GM12878 (cell line): Measurements from ENCODE around the gene MBTPS2. TPM values are rescaled to one million over a fixed set of nuclear protein-coding genes. Genes with fewer than 3 reads are reported as not detected.

Experiments
- BMI1 ChIP-seq: fragments of 450-650 bp; IDR thresholded peaks from 2 replicates; pipeline ENCODE4 v1.6.1; 2016; ENCODE audit warnings: mild to moderate bottlenecking, moderate library complexity, borderline replicate concordance
- CBFB ChIP-seq: IDR thresholded peaks from 2 replicates; pipeline ENCODE4 v1.6.1; 2016; ENCODE audit warnings: antibody characterized with exemption, low read depth
- CREB1 ChIP-seq: IDR thresholded peaks from 2 replicates; pipeline ENCODE4 v1.6.1; 2012; ENCODE audit warnings: low read depth, mild to moderate bottlenecking, inconsistent platforms
- E2F8 ChIP-seq: fragments of 450-650 bp; IDR thresholded peaks from 2 replicates; pipeline ENCODE4 v1.6.1; 2018; ENCODE audit warnings: mild to moderate bottlenecking, low read depth, moderate library complexity; ENCODE audit not compliant: partially characterized antibody
- EED ChIP-seq: sonication (generic); IDR thresholded peaks from 2 replicates; pipeline ENCODE4 v1.6.1; 2016; ENCODE audit warnings: antibody characterized with exemption, low read depth
- HCFC1 ChIP-seq: fragments of 150-350 bp; IDR thresholded peaks from 2 replicates; pipeline ENCODE4 v1.6.1; 2014; ENCODE audit warnings: low read length
- HSF1 ChIP-seq: fragments of 150-350 bp; IDR thresholded peaks from 2 replicates; pipeline ENCODE4 v1.6.1; 2014; ENCODE audit warnings: mild to moderate bottlenecking, low read depth, low read length
- JUNB ChIP-seq: IDR thresholded peaks from 2 replicates; pipeline ENCODE4 v1.6.1; 2016; ENCODE audit warnings: antibody characterized with exemption, mild to moderate bottlenecking
- MEF2B ChIP-seq: fragments of 450-650 bp; IDR thresholded peaks from 2 replicates; pipeline ENCODE4 v1.6.1; 2018; ENCODE audit warnings: mild to moderate bottlenecking, moderate library complexity; ENCODE audit not compliant: partially characterized antibody, poor library complexity, severe bottlenecking
- PML ChIP-seq: IDR thresholded peaks from 2 replicates; pipeline ENCODE4 v1.6.1; 2012; ENCODE audit warnings: low read length, inconsistent platforms
- RELB ChIP-seq: fragments of 450-650 bp; IDR thresholded peaks from 2 replicates; pipeline ENCODE4 v1.6.1; 2017; ENCODE audit warnings: low read depth, mild to moderate bottlenecking, moderate library complexity
- SREBF2 ChIP-seq: IDR thresholded peaks from 2 replicates; pipeline ENCODE4 v1.6.1; 2012; ENCODE audit warnings: mild to moderate bottlenecking, low read length
- TCF12 ChIP-seq: IDR thresholded peaks from 2 replicates; pipeline ENCODE4 v1.6.1; 2011; ENCODE audit warnings: low read depth, mild to moderate bottlenecking, low read length
- USF1 ChIP-seq: IDR thresholded peaks from 2 replicates; pipeline ENCODE4 v1.6.1; 2011; ENCODE audit warnings: borderline replicate concordance, low read depth, mild to moderate bottlenecking, moderate library complexity, mixed read lengths, low read length; ENCODE audit not compliant: insufficient read depth; ENCODE audit errors: extremely low read length
- WRNIP1 ChIP-seq: IDR thresholded peaks from 2 replicates; pipeline ENCODE4 v1.6.1; 2011; ENCODE audit warnings: low read depth, low read length, improper control_type of control experiment, borderline replicate concordance
- polyA plus RNA-seq, 11 experiments: library from polyadenylated mRNA; depleted of rRNA in 4 of 11; unstranded in 6 of 11; stranded (reverse) in 5 of 11; fragments of >200 nt; fragmentation: Nextera tagmentation in 4 of 11; fragmentation: Illumina TruSeq in 1 of 11; extraction: Ambion mirVana in 4 of 11; extraction: Trizol in 1 of 11; gene quantifications; 1 replicate in 1 of 11; 2 replicates in 10 of 11; pipeline versions ENCODE4 v1.2.1 to v1.2.3, GENCODE V29; 2011 to 2016; ENCODE audit warnings: inconsistent platforms in 2 of 11, missing spikeins in 2 of 11, low read depth in 1 of 11
- total RNA-seq, 4 experiments: library from RNA; depleted of rRNA in 3 of 4; stranded (reverse); fragments of >200 nt in 3 of 4; fragmentation: Illumina TruSeq in 1 of 4; extraction: Trizol in 1 of 4; gene quantifications; 2 replicates each; pipeline versions ENCODE4 v1.2.1 to v1.2.3, GENCODE V29; 2013 to 2021

The MBTPS2 gene
- total and polyA plus RNA-seq, 10 of the 15 experiments (the other 5 are each of a cell fraction or from before 2014, with no cell fraction given) = 2.6 to 11.0 (median 8.0) TPM

- peak; percentile 77 for TF ChIP-seq HCFC1
- TF ChIP-seq EED = 0 out of 2 replicates have a peak, but pooled peaks have one; percentile 38
- peak; percentile 56 for TF ChIP-seq E2F8
- 0 out of 2 replicates have a peak, but pooled peaks have one; percentile 40 for TF ChIP-seq RELB
- no peak for TF ChIP-seq SREBF2
- no peak for TF ChIP-seq HSF1
- TF ChIP-seq MEF2B = peak; percentile 48
- no peak for TF ChIP-seq BMI1
- 0 out of 2 replicates have a peak, but pooled peaks have one; percentile 23 for TF ChIP-seq CREB1
- TF ChIP-seq USF1 = peak; percentile 33
- TF ChIP-seq PML = 0 out of 2 replicates have a peak, but pooled peaks have one; percentile 34
- peak; percentile 71 for TF ChIP-seq CBFB
- 0 out of 2 replicates have a peak, but pooled peaks have one; percentile 7 for TF ChIP-seq JUNB
- peak; percentile 56; the same call in 1 of the 2 replicates for TF ChIP-seq WRNIP1
- peak; percentile 25; the same call in 1 of the 2 replicates for TF ChIP-seq TCF12
Measured at GRCh38 chrX:21839334-21840192, at the start of gene MBTPS2 (continued).
